IPS-15b (cell line): Measurements from ENCODE around the gene USP26.
"Not testable (repeated sequence)": the region's sequence is repeated elsewhere in the genome, so short reads cannot be mapped to it uniquely, and the experiment has no call there.

Experiments
- H3K27me3 ChIP-seq: one replicate; pipeline ENCODE4 v1.6.1; 2013; ENCODE audit warnings: low read length; ENCODE audit not compliant: control insufficient read depth, insufficient read depth
- H3K36me3 ChIP-seq: one replicate; pipeline ENCODE4 v1.6.1; 2013; ENCODE audit warnings: low read length; ENCODE audit not compliant: control insufficient read depth, insufficient read depth
- H3K4me1 ChIP-seq: one replicate; pipeline ENCODE4 v1.6.1; 2013; ENCODE audit warnings: mild to moderate bottlenecking, low read length; ENCODE audit not compliant: control insufficient read depth, insufficient read depth
- H3K4me3 ChIP-seq: one replicate; pipeline ENCODE4 v1.5.1; 2013; ENCODE audit warnings: low read depth, low read length
- H3K9ac ChIP-seq: one replicate; pipeline ENCODE4 v1.6.1; 2013; ENCODE audit warnings: low read depth, mild to moderate bottlenecking, low read length
- H3K9me3 ChIP-seq: one replicate; pipeline ENCODE4 v1.6.1; 2013; ENCODE audit warnings: mild to moderate bottlenecking, low read length; ENCODE audit not compliant: control insufficient read depth, insufficient read depth

USP26 gene

GRCh38 chrX:133068461-133068860 lies 28.4 kb downstream of the USP26 start:
- Histone ChIP-seq H3K9ac (no peak overlapping the region), H3K27me3 (no peaks in the 10 kb centered on the region), H3K4me1 (no peaks in the 10 kb centered on the region), H3K4me3 (no peak overlapping the region), H3K36me3 (no peaks in the 10 kb centered on the region), H3K9me3 (no peaks in the 10 kb centered on the region)

GRCh38 chrX:133056341-133056740 lies 40.6 kb downstream of the USP26 start:
- H3K9me3 ChIP-seq = no peaks in the 10 kb centered on the region
- peaks cover 14% of the 10 kb centered on the region for H3K4me1 ChIP-seq

DNA sequence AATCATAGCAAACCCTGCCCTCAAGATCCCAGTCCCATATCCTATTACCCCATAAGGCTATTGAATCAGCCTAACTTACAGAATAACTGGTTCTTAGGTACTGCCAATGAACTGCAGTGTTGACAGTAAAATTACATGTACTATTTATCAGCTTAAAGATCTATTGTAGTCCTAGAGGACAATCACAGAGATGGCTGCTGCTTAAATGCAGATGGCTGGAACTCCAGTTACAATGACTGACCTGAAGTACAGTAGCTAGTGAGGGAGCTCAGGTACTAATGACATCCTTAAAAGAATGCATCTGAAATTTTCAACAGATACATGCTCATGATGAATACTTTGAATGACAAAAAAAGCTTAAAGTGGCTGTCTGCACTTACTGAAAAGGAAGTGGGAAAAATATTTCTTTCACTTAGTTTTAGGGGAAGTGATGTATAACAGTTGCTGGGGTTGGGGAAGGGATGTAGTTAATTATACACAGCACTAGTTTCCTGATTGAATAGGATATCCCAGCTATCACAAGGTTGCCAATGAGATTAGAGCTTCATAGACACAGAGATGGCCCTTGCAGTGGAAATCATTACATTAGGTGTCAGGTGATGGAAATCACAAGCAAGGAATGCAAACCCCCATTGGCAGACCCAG lies 42.0 kb downstream of the USP26 start:
- H3K36me3 ChIP-seq = no peaks in the 10 kb centered on the region

More at GRCh38 chrX:133056341-133056740, 40.6 kb downstream of the USP26 start:
- no peaks in the 10 kb centered on the region for H3K36me3 ChIP-seq
- H3K4me3 ChIP-seq = no peak overlapping the region
- H3K27me3 ChIP-seq = no peaks in the 10 kb centered on the region
- H3K9ac ChIP-seq = no peak overlapping the region

DNA sequence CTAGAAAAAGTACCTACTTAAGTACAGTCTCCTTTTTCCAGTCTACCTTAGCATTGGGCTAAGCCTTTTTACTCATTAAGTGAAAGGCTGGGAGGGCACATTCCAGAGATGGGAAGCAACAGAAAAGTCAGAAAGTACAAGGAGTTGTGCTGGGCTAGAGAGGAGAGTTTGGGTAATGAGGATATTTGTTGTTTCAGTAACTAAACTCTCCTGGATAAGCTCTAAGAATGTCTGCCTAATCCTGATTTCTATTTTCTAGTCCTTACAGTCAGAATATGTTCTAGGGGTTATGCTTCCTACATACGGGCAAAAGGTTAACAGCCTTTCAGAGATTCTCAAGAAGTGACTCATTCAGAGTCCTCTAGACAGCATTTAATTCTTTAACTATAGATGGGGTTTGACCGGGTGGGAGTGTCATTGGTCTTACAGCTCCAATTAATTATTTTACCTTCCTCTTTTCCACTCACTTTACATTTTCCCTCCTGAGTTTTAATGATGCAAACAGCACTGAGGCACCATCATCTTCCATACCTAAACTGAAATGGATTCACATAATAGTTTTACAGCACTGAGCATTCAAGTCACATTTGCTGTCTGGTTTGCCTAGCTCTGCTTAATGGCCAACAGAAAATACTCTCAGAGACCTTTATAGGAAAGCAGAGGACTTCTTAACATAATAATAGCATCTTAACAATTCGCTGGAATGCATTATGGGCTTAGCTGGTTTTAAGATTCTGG lies 42.9 kb downstream of the USP26 start:
- Histone ChIP-seq H3K4me3 (no peak overlapping the region), H3K9me3 (no peaks in the 10 kb centered on the region), H3K9ac (no peak overlapping the region), H3K36me3 (no peaks in the 10 kb centered on the region), H3K4me1 (peaks cover 14% of the 10 kb centered on the region), H3K27me3 (no peaks in the 10 kb centered on the region)

More for the DNA sequence above, 42.0 kb downstream of the USP26 start:
- no peaks in the 10 kb centered on the region for H3K27me3 ChIP-seq
- H3K4me3 ChIP-seq = no peak overlapping the region
- H3K9ac ChIP-seq = no peak overlapping the region
- H3K4me1 ChIP-seq = peaks cover 14% of the 10 kb centered on the region
- H3K9me3 ChIP-seq = no peaks in the 10 kb centered on the region

DNA sequence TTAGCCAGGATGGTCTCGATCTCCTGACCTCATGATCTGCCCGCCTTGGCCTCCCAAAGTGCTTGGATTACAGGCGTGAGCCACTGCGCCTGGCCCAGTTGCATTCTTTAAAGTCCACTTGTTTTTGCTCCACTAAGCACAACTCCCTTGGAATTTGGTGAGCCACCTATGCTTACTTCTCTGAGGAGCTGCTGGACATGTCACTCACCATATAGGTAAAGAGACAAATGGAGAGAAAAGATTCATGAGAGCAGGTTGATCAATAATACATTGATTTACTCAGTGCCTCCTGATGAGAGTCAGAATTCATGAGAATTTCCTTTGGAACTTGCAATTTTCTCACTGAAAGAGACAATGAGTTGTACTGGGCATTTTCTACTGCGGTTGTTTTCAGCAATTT lies 48.2 kb downstream of the USP26 start:
- H3K4me3 ChIP-seq = no peak overlapping the region
- H3K27me3 ChIP-seq = no peaks in the 10 kb centered on the region
- H3K36me3 ChIP-seq = no peaks in the 10 kb centered on the region
- no peaks in the 10 kb centered on the region for H3K9me3 ChIP-seq
- peaks cover 3% of the 10 kb centered on the region for H3K4me1 ChIP-seq
- no peak overlapping the region for H3K9ac ChIP-seq

GRCh38 chrX:133046601-133047000 lies 50.3 kb downstream of the USP26 start:
- Histone ChIP-seq H3K27me3 (no peaks in the 10 kb centered on the region), H3K4me3 (no peak overlapping the region), H3K4me1 (no peaks in the 10 kb centered on the region), H3K9ac (no peak overlapping the region), H3K9me3 (no peaks in the 10 kb centered on the region), H3K36me3 (no peaks in the 10 kb centered on the region)

DNA sequence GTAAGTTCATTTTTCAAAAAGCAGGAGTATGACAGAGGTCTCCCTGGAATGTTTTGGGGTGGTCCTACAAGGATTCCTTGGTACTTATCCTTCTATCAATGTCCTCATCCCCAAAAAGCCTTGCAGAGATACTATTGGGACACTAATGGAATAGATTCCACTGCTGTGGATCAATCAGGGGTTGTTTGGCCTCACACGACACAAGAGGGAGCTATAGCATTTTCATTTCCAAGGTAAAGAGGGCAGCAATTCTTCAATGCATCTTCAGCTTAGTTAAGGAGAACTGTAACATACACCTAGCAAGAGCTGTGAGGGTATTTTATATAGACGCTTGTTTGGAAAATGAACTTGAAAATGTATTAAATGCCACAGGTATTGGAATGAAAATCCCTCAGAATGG lies 50.9 kb downstream of the USP26 start:
- Histone ChIP-seq H3K36me3 (no peaks in the 10 kb centered on the region), H3K27me3 (no peaks in the 10 kb centered on the region)

GRCh38 chrX:133044145-133044786 lies 52.6 kb downstream of the USP26 start:
- not testable (repeated sequence) for H3K4me3 ChIP-seq, H3K9ac ChIP-seq, H3K27me3 ChIP-seq, H3K4me1 ChIP-seq, H3K36me3 ChIP-seq, H3K9me3 ChIP-seq

More for the DNA sequence above, 50.9 kb downstream of the USP26 start:
- Histone ChIP-seq H3K4me1 (no peaks in the 10 kb centered on the region), H3K9ac (no peak overlapping the region), H3K4me3 (no peak overlapping the region), H3K9me3 (no peaks in the 10 kb centered on the region)

- no peaks in the 10 kb centered on the region for H3K27me3 ChIP-seq
- no peaks in the 10 kb centered on the region for H3K36me3 ChIP-seq
- H3K9me3 ChIP-seq = no peaks in the 10 kb centered on the region
- no peaks in the 10 kb centered on the region for H3K4me1 ChIP-seq
- H3K9ac ChIP-seq = no peak overlapping the region
- H3K4me3 ChIP-seq = no peak overlapping the region
These were observed 54.6 kb downstream of the USP26 start for GRCh38 chrX:133042260-133042659.

DNA sequence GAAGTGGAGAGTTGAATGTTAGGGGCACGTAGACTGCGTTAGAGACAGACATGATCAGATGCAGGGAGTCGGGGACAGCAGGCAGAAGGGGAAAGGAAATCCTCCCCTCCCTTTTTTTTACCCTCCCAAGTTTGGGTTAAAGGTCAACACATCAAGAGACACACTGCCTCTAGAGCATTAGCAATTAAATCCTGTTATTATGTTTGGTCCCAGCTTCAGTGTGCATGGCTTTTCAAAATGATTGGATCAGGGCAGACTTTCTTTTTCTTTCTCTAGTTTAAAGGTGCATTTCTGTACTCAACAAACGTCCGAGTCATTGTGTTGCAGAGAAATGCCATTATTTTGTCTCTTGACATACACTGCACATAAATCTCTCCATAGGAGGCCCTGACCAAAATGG lies 63.9 kb downstream of the USP26 start:
- no peaks in the 10 kb centered on the region for H3K9me3 ChIP-seq
- no peak overlapping the region for H3K9ac ChIP-seq
- no peaks in the 10 kb centered on the region for H3K4me1 ChIP-seq
- H3K27me3 ChIP-seq = no peaks in the 10 kb centered on the region
- H3K36me3 ChIP-seq = no peaks in the 10 kb centered on the region
- no peak overlapping the region for H3K4me3 ChIP-seq

DNA sequence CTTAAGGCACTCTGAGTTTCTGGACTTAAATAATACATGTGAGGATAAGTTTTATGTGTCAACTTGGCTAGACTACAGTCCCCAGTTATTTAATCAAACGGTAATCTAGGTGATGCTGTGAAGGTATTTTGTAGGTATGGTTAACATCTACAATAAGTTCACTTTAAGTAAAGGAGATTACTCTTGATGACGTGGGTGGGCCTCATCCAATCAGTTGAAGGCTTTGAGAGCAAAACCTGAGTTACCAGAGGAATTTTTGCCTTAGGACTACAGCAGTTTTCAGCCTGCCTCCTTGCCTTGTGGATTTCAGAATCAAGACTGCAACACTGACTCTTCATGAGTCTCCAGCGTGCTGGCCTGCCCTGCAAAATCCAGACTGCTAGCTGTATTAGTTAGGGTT lies 78.7 kb downstream of the USP26 start:
- Histone ChIP-seq H3K27me3 (no peaks in the 10 kb centered on the region), H3K4me3 (no peak overlapping the region), H3K36me3 (no peaks in the 10 kb centered on the region), H3K9ac (no peak overlapping the region), H3K4me1 (no peaks in the 10 kb centered on the region), H3K9me3 (no peaks in the 10 kb centered on the region)

- Histone ChIP-seq H3K9me3 (no peaks in the 10 kb centered on the region), H3K9ac (no peak overlapping the region), H3K27me3 (no peaks in the 10 kb centered on the region), H3K36me3 (no peaks in the 10 kb centered on the region), H3K4me1 (no peaks in the 10 kb centered on the region), H3K4me3 (no peak overlapping the region)
These were observed 89.5 kb downstream of the USP26 start for GRCh38 chrX:133007458-133007857.
